Measurements from ENCODE around the gene TKT.

DNA sequence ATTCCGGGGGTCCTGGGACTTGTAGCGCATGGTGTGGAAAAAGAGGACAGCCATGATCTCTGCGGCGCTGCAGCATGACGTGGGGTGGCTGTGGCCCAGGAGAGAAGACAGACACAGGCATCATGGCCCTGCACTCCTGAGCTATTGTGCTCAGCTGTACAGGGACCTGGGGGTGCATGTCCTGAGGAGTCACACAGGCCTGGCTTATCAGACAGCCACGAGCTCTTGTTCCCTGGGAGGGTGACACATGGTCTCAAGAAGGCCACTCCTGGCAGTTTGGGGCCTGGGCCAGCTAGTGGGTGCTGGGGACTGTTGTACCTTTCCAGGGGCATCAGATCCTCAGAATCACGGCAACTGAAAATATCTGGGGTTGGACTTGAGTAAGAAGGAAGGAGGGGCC is 13.7 kb downstream of the TKT start:
- TF ChIP-seq, protein P1, sequence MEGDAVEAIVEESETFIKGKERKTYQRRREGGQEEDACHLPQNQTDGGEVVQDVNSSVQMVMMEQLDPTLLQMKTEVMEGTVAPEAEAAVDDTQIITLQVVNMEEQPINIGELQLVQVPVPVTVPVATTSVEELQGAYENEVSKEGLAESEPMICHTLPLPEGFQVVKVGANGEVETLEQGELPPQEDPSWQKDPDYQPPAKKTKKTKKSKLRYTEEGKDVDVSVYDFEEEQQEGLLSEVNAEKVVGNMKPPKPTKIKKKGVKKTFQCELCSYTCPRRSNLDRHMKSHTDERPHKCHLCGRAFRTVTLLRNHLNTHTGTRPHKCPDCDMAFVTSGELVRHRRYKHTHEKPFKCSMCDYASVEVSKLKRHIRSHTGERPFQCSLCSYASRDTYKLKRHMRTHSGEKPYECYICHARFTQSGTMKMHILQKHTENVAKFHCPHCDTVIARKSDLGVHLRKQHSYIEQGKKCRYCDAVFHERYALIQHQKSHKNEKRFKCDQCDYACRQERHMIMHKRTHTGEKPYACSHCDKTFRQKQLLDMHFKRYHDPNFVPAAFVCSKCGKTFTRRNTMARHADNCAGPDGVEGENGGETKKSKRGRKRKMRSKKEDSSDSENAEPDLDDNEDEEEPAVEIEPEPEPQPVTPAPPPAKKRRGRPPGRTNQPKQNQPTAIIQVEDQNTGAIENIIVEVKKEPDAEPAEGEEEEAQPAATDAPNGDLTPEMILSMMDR (conservative IDR thresholded peaks at IDR 0.05; ENCODE audit: low read depth, low read length) = no peak
- TF ChIP-seq EZH2 (IDR thresholded peaks at IDR 0.05; ENCODE audit: borderline replicate concordance, low read depth, low read length, poor library complexity, severe bottlenecking) = no peak

Measured in A673 (cell line).